Measurements from ENCODE around the gene TTYH3. TPM values are rescaled to one million over a fixed set of nuclear protein-coding genes. Genes with fewer than 3 reads are reported as not detected.

The TTYH3 gene
- total RNA-seq, 1 donor from 2014 or later = 106 TPM

DNA sequence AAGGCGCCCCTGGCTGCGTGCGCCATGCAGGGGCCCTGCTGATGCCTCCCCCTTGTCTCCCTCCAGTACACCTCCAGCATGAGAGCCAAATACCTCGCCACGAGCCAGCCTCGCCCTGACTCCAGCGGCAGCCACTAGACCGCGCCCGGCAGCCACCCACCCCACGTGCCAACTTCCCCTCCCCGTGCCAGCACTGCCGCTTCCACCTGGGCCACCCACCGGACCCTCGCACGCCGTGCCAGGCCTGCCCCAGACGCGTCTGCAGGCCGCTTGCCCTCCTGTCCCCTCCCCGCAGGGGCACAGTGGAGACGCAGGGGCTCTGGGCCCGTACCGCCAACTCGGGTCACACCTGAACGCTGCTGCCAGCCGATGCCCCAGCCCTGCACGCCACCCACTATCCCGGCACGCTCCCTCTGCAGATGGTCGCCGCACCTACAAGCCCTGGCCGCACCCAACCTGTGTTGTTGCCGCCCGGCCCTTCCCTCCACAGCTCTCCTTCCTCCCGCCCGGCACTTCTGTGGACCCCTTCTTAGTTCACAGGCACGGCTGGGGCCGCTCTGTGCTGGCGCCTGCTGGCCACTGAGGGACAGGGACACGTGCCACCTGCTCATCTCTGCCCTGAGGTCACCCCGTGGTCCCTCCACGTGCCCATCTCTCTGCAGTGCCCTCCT, 30.0 kb downstream of the TTYH3 start:
- DNase-seq (ENCODE audit: low read depth) = no peak
- Histone ChIP-seq H3K4me3 (ENCODE audit: low read depth, low read length) (no peak overlapping the region), H3K27me3 (ENCODE audit: control insufficient read depth, insufficient read depth, low read length) (no peaks in the 10 kb centered on the region), H3K36me3 (ENCODE audit: control insufficient read depth, insufficient read depth, low read length) (no peaks in the 10 kb centered on the region)
- TF ChIP-seq, protein P1, sequence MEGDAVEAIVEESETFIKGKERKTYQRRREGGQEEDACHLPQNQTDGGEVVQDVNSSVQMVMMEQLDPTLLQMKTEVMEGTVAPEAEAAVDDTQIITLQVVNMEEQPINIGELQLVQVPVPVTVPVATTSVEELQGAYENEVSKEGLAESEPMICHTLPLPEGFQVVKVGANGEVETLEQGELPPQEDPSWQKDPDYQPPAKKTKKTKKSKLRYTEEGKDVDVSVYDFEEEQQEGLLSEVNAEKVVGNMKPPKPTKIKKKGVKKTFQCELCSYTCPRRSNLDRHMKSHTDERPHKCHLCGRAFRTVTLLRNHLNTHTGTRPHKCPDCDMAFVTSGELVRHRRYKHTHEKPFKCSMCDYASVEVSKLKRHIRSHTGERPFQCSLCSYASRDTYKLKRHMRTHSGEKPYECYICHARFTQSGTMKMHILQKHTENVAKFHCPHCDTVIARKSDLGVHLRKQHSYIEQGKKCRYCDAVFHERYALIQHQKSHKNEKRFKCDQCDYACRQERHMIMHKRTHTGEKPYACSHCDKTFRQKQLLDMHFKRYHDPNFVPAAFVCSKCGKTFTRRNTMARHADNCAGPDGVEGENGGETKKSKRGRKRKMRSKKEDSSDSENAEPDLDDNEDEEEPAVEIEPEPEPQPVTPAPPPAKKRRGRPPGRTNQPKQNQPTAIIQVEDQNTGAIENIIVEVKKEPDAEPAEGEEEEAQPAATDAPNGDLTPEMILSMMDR (IDR thresholded peaks at IDR 0.05; ENCODE audit: insufficient read depth, low read length, poor library complexity, severe bottlenecking) = peak; percentile 18

DNA sequence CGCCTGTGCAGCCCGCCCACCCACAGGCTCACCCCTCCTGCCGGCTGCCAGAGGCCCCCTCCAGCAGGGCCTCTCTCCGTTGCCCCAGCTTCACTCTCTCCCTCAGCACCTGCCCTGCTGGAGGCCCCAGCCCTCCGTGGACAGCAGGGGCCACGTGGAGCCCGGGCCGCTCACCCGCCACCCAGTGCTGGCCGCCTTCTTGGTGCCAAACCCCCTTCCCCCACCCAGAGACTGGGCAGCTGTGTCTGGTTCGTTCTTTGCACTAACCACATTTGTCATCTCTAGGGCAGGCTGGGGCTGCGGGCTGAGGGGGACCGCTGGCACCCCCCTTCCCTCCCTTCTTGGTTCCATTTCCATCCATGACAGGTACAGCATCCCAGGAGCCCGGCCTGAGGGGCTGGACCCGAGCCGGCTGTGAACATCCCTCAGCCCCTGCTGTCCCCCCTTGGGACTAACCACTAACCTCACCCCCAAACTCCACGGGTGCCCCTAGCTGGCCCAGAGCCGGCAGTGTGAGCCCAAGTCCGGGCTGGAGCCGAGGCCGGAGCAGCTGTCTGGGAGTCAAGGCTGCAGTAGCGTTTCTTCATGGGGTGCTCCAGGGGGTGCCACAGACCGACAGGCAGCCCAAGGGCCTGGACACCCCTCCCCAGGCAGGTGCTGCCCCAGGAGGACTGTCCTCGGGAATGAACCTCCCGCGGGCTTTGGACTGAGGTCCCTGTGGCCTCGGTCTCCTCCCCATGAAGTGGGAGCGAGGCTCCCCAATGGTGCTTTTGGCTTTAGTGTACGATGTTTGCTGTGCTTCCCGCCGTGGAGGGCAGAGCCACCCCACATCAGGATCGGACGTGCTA, 30.7 kb downstream of the TTYH3 start:
- no peak for DNase-seq (ENCODE audit: low read depth)
- Histone ChIP-seq H3K4me3 (ENCODE audit: low read depth, low read length) (no peak overlapping the region), H3K36me3 (ENCODE audit: control insufficient read depth, insufficient read depth, low read length) (no peaks in the 10 kb centered on the region), H3K27me3 (ENCODE audit: control insufficient read depth, insufficient read depth, low read length) (no peaks in the 10 kb centered on the region)
- TF ChIP-seq, protein P1 (IDR thresholded peaks at IDR 0.05; ENCODE audit: insufficient read depth, low read length, poor library complexity, severe bottlenecking) = no peak

DNA sequence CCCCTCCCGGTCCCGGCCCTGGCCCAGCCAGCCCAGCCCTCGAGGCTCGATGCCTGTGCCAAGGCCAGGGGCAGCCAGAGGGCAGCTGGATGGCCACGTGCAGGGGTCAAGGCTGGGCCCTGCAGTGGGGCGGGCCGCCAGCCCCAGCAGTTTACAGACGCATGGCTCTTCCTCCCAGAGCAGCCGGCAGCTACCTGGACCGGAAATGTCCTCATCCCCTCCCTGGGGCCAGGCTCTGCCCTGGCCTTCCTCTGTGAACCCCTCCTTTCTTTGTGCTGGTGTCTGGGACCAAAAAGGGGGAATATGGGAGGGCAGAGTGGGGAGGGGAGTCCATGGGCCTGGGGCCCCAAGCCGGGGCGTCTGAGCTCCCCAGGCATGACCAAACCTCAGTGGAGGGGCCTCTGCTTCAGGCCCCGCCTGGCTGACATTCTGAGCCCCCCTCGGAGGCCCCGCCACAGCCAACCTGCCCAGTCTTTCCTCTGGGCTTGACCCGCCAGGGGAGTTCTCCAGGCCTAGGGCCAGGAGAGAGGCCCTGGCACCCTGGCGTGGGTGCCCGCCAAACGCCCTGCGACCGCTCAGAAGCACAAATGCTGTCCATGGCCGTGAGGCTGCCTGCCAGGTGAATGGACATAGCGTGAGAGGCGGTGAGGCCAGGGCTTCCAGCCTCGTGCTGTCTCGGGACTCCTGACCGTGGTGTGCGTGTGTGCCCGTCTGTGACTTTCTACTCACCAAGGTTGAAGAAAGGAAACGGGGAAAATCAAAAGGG, 31.5 kb downstream of the TTYH3 start:
- TF ChIP-seq, protein P1 (IDR thresholded peaks at IDR 0.05; ENCODE audit: insufficient read depth, low read length, poor library complexity, severe bottlenecking) = no peak
- H3K27me3 ChIP-seq (ENCODE audit: control insufficient read depth, insufficient read depth, low read length) = no peaks in the 10 kb centered on the region
- DNase-seq (ENCODE audit: low read depth) = no peak
- H3K36me3 ChIP-seq (ENCODE audit: control insufficient read depth, insufficient read depth, low read length) = no peaks in the 10 kb centered on the region
- no peak overlapping the region for H3K4me3 ChIP-seq (ENCODE audit: low read depth, low read length)

DNA sequence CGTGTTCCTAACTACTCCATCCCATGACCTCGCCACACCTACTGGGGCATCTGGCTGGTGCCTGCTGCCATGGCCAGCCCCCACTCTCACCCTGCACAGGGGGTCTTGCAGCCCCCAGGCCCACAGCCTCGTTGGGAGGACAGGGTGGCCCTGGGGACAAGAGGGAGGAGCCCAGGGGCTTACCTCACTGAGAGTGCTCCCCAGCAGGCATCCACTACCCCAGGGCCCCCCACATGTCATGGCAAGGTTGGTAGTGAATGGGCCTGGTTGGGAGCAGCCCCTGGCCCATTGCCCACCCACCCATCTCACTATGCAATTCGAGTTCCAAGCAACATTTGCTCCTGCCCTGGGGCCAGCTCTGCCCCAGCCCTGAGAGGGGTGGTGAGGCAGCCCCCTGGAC, 32.2 kb downstream of the TTYH3 start:
- no peaks in the 10 kb centered on the region for H3K36me3 ChIP-seq (ENCODE audit: control insufficient read depth, insufficient read depth, low read length)
- TF ChIP-seq, protein P1 (IDR thresholded peaks at IDR 0.05; ENCODE audit: insufficient read depth, low read length, poor library complexity, severe bottlenecking) = no peak
- no peaks in the 10 kb centered on the region for H3K27me3 ChIP-seq (ENCODE audit: control insufficient read depth, insufficient read depth, low read length)
- H3K4me3 ChIP-seq (ENCODE audit: low read depth, low read length) = no peak overlapping the region
- DNase-seq (ENCODE audit: low read depth) = no peak

DNA sequence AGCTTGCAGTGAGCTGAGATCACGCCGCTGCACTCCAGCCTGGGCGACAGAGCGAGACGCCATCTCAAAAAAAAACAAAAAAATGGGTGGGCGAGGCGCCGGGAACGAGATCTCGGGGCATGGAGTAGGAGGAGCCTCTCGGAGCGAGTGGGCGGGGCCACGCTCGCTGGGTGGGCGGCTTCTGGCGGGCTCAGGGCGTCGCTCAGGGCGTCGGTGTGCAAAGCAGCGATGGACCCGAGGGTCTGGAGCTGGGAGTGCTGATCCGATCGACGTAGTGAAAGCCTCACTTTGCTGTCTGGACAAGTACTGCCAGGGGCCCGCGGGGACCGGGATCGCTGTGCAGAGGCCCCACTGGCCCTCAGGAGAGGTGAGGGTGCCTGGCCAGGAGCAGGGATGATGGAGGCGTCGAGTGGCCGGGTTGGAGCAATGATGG, 33.6 kb downstream of the TTYH3 start:
- DNase-seq (ENCODE audit: low read depth) = no peak
- peaks cover 3% of the 10 kb centered on the region for H3K27me3 ChIP-seq (ENCODE audit: control insufficient read depth, insufficient read depth, low read length)
- TF ChIP-seq, protein P1 (IDR thresholded peaks at IDR 0.05; ENCODE audit: insufficient read depth, low read length, poor library complexity, severe bottlenecking) = no peak
- no peaks in the 10 kb centered on the region for H3K36me3 ChIP-seq (ENCODE audit: control insufficient read depth, insufficient read depth, low read length)
- H3K4me3 ChIP-seq (ENCODE audit: low read depth, low read length) = no peak overlapping the region

Measured in kidney epithelial cell (primary cell).